Measurements from ENCODE around the gene RSAD1.

DNA sequence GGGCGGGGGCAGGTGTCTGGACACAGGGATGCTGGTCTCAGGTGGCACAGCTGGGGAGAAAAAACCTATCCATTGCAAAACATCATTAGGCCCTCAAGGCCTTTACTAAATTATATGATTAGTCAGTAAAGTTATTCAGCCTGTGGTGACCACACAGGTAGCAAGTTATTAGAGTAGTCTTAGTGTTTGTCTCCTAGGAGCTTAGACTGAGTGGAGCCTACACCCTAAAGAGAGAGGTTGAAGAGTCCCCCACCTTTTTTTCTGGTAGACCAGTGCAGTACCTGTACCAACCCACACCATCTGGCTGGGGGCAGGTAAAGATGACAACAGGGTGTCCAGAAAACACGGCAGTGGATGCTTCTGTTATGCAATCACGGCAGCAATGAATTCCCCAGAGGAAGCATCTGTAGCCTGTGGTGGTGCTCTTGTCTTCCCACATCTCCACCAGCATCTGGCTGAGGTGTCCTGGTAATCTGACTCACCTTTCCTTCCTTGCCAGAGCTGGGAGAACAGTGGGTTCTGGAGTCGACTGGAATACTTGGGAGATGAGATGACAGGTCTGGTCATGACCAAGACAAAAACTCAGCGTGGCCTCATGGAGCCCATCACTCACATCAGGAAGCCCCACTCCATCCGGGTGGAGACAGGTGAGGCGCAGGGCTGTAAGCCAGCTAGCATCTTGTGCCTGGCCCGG is 40.6 kb downstream of the RSAD1 start:
- TF ChIP-seq, protein P1, sequence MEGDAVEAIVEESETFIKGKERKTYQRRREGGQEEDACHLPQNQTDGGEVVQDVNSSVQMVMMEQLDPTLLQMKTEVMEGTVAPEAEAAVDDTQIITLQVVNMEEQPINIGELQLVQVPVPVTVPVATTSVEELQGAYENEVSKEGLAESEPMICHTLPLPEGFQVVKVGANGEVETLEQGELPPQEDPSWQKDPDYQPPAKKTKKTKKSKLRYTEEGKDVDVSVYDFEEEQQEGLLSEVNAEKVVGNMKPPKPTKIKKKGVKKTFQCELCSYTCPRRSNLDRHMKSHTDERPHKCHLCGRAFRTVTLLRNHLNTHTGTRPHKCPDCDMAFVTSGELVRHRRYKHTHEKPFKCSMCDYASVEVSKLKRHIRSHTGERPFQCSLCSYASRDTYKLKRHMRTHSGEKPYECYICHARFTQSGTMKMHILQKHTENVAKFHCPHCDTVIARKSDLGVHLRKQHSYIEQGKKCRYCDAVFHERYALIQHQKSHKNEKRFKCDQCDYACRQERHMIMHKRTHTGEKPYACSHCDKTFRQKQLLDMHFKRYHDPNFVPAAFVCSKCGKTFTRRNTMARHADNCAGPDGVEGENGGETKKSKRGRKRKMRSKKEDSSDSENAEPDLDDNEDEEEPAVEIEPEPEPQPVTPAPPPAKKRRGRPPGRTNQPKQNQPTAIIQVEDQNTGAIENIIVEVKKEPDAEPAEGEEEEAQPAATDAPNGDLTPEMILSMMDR (IDR thresholded peaks at IDR 0.05), result no peak
- TF ChIP-seq POLR2AphosphoS5 (IDR thresholded peaks at IDR 0.05; ENCODE audit: low read depth, low read length) (no peak), TAF1 (IDR thresholded peaks at IDR 0.05; ENCODE audit: borderline replicate concordance, low read depth, low read length) (no peak), SMC3 (IDR thresholded peaks at IDR 0.05; ENCODE audit: low read depth, low read length) (no peak)

Data from SK-N-SH (cell line).